A673 (cell line): Measurements from ENCODE around the gene SCUBE3.

Source experiments
- EZH2 ChIP-seq: fragments of 200-600 bp; sonication (generic); IDR thresholded peaks from 2 replicates; pipeline ENCODE4 v1.6.1; 2017; ENCODE audit warnings: borderline replicate concordance, low read depth, mild to moderate bottlenecking, mixed read lengths, antibody characterized with exemption, low read length; ENCODE audit not compliant: poor library complexity, severe bottlenecking
- TF ChIP-seq, protein P1 (sequence below): fragments of 300-800, 200-600 bp; sonication (generic); conservative IDR thresholded peaks from 2 replicates; pipeline ENCODE4 v1.5.1; 2017; ENCODE audit warnings: low read depth, mild to moderate bottlenecking, antibody characterized with exemption, low read length, moderate library complexity, mixed read lengths

DNA sequence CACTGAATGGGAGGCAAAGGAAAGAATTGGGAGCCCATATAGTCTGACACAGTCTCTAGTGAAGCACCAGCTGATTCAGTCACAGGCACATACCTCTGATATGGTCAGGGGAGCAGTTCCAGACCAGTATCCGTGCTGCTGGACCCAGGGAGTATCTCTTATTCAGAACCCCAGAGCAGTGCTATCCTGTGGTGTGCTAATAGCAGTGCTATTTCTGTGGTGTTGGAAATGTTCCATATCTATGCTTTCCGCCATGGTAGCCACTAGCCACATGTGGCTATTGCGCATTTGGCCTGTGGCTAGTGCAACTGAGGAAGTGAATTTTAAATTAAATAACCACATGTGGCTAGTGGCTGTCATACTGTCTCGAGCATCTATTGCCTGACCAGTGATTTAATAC, 11.0 kb downstream of the SCUBE3 start:
- TF ChIP-seq, protein P1, sequence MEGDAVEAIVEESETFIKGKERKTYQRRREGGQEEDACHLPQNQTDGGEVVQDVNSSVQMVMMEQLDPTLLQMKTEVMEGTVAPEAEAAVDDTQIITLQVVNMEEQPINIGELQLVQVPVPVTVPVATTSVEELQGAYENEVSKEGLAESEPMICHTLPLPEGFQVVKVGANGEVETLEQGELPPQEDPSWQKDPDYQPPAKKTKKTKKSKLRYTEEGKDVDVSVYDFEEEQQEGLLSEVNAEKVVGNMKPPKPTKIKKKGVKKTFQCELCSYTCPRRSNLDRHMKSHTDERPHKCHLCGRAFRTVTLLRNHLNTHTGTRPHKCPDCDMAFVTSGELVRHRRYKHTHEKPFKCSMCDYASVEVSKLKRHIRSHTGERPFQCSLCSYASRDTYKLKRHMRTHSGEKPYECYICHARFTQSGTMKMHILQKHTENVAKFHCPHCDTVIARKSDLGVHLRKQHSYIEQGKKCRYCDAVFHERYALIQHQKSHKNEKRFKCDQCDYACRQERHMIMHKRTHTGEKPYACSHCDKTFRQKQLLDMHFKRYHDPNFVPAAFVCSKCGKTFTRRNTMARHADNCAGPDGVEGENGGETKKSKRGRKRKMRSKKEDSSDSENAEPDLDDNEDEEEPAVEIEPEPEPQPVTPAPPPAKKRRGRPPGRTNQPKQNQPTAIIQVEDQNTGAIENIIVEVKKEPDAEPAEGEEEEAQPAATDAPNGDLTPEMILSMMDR: no peak
- no peak for TF ChIP-seq EZH2
